NCI-H2107 treated with DMSO at 0.1 percent for 48 hours (cell line): ENCODE data around the gene SH2D2A.
A peak's percentile ranks its signal among the peaks of the same experiment; 100 is the strongest.

Experiments
- DNase-seq: peaks from one replicate; lab custom pipeline; 2025; ENCODE audit not compliant: unreplicated experiment; lab: John Stamatoyannopoulos, UW

Gene SH2D2A

GRCh38 chr1:156804026-156804425, 12.6 kb downstream of the SH2D2A start:
- DNase-seq, result no peak

GRCh38 chr1:156803086-156803851, 13.4 kb downstream of the SH2D2A start:
- no peak for DNase-seq

GRCh38 chr1:156802421-156802935, 14.2 kb downstream of the SH2D2A start:
- no peak for DNase-seq

GRCh38 chr1:156801409-156802121, 15.1 kb downstream of the SH2D2A start:
- DNase-seq, result peak; percentile 40

- DNase-seq, result peak; percentile 74
These were observed 19.3 kb downstream of the SH2D2A start for GRCh38 chr1:156797212-156797871.

GRCh38 chr1:156796340-156797097, 20.1 kb downstream of the SH2D2A start:
- DNase-seq, result no peak

GRCh38 chr1:156795787-156796186, 20.9 kb downstream of the SH2D2A start:
- DNase-seq, result no peak

- DNase-seq, result no peak
These were observed 21.3 kb downstream of the SH2D2A start for GRCh38 chr1:156795374-156795733.

- no peak for DNase-seq
These were observed 21.9 kb downstream of the SH2D2A start for GRCh38 chr1:156794506-156795373.

- DNase-seq, result no peak
These were observed 26.9 kb downstream of the SH2D2A start for GRCh38 chr1:156789621-156790318.

- no peak for DNase-seq
These were observed 28.5 kb downstream of the SH2D2A start for GRCh38 chr1:156788136-156788535.

GRCh38 chr1:156786640-156787039, 30.0 kb downstream of the SH2D2A start:
- DNase-seq, result no peak

- DNase-seq, result no peak
These were observed 31.2 kb downstream of the SH2D2A start for GRCh38 chr1:156785458-156785857.

- DNase-seq, result no peak
These were observed 35.0 kb downstream of the SH2D2A start for GRCh38 chr1:156781585-156782186.

GRCh38 chr1:156777573-156777972, 39.1 kb downstream of the SH2D2A start:
- DNase-seq, result no peak

GRCh38 chr1:156776942-156777341, 39.7 kb downstream of the SH2D2A start:
- DNase-seq, result no peak

GRCh38 chr1:156775799-156776198, 40.8 kb downstream of the SH2D2A start:
- no peak for DNase-seq

- DNase-seq, result no peak
These were observed 43.0 kb downstream of the SH2D2A start for GRCh38 chr1:156773607-156774006.
